Measurements from ENCODE around the gene DDIT3. TPM values are rescaled to one million over a fixed set of nuclear protein-coding genes. Genes with fewer than 3 reads are reported as not detected.

Gene DDIT3
- 36.1 and 51.7 TPM in 2 replicates for total RNA-seq

GRCh38 chr12:57520053-57520818, at the start of gene DDIT3:
Gene DDIT3 (minus strand): TSS chr12:57520514. CDS start chr12:57517406, 3,108 bp downstream.

GRCh38 chr12:57549909-57550640, 29.8 kb upstream of the DDIT3 start, which contains the start of gene KIF5A:
Gene KIF5A (plus strand): TSS chr12:57550044. CDS start chr12:57550272, 228 bp downstream.

GRCh38 chr12:57546438-57547287, 26.3 kb upstream of the DDIT3 start, which contains the start of gene DCTN2:
Gene DCTN2 (minus strand): TSS chr12:57547192. CDS start chr12:57547063, 129 bp downstream.

GRCh38 chr12:57522011-57522886, 1.9 kb upstream of the DDIT3 start, which contains the start of gene MBD6:
Gene MBD6 (plus strand): TSS chr12:57522824. CDS start chr12:57524304, 1,480 bp downstream.

GRCh38 chr12:57487597-57488401, 32.5 kb downstream of the DDIT3 start, which contains the start of gene MARS1:
Gene MARS1 (plus strand): TSS chr12:57488068. CDS start chr12:57488091, 23 bp downstream.

GRCh38 chr12:57479376-57480115, 40.8 kb downstream of the DDIT3 start, which contains the start of gene ARHGAP9:
Gene ARHGAP9 (minus strand): TSS chr12:57479866. CDS start chr12:57479406, 460 bp downstream.

Other genes with a start within 250 kb of the DDIT3 start
- gene R3HDM2, start 89.5 kb downstream of the DDIT3 start, total RNA-seq, result 7.8 and 14.9 TPM in 2 replicates
- not detected in 2 replicates for gene INHBC, start 85.7 kb downstream of the DDIT3 start, total RNA-seq
- 0.06 TPM in 1 of 2 replicates, not detected in the other for gene INHBE, start 65.2 kb downstream of the DDIT3 start, total RNA-seq
- 0.13 and 0.31 TPM in 2 replicates for gene GLI1, start 60.7 kb downstream of the DDIT3 start, total RNA-seq
- gene ARHGAP9, start 40.6 kb downstream of the DDIT3 start, total RNA-seq, result not detected in 2 replicates
- gene MARS1, start 32.4 kb downstream of the DDIT3 start, total RNA-seq, result 117 and 143 TPM in 2 replicates
- 4.2 and 9.2 TPM in 2 replicates for gene MBD6, start 2.3 kb upstream of the DDIT3 start, total RNA-seq
- 77.5 and 94.4 TPM in 2 replicates for gene DCTN2, start 26.7 kb upstream of the DDIT3 start, total RNA-seq
- 0.06 and 0.26 TPM in 2 replicates for gene KIF5A, start 29.5 kb upstream of the DDIT3 start, total RNA-seq
- gene PIP4K2C, start 70.7 kb upstream of the DDIT3 start, total RNA-seq, result 13.5 and 18.1 TPM in 2 replicates
- 13.2 and 15.7 TPM in 2 replicates for gene DTX3, start 84.3 kb upstream of the DDIT3 start, total RNA-seq
- gene ARHGEF25, start 90.9 kb upstream of the DDIT3 start, total RNA-seq, result 16.8 and 18.8 TPM in 2 replicates
- gene B4GALNT1, start 112.7 kb upstream of the DDIT3 start, total RNA-seq, result 1.5 and 2.6 TPM in 2 replicates
- gene OS9, start 173.6 kb upstream of the DDIT3 start, total RNA-seq, result 220 and 268 TPM in 2 replicates
- 0.13 and 0.19 TPM in 2 replicates for gene AGAP2, start 218.2 kb upstream of the DDIT3 start, total RNA-seq
- gene TSPAN31, start 224.5 kb upstream of the DDIT3 start, total RNA-seq, result 58.3 and 67.4 TPM in 2 replicates
- gene CDK4, start 231.8 kb upstream of the DDIT3 start, total RNA-seq, result 145 and 155 TPM in 2 replicates
- gene MARCHF9, start 234.6 kb upstream of the DDIT3 start, total RNA-seq, result 5.8 and 6.6 TPM in 2 replicates
- gene CYP27B1, start 246.6 kb upstream of the DDIT3 start, total RNA-seq, result 0.19 and 0.40 TPM in 2 replicates